Measurements from ENCODE around the gene EMC8.
A peak's percentile ranks its signal among the peaks of the same experiment; 100 is the strongest.

- TF ChIP-seq GTF2F1 (IDR thresholded peaks at IDR 0.05; ENCODE audit: borderline replicate concordance, low read depth, low read length) = no peak
- TF ChIP-seq CHD2 (IDR thresholded peaks at IDR 0.05; ENCODE audit: low read length) = no peak
- TF ChIP-seq FOSL1 (IDR thresholded peaks at IDR 0.05; ENCODE audit: insufficient read depth, low read depth, low read length) = no peak
- peak; percentile 38 to 63 (median 56) for TF ChIP-seq CTCF (IDR thresholded peaks at IDR 0.05; ENCODE audit: control extremely low read depth in 1 of 3, insufficient read depth in 1 of 3, low read depth in 1 of 3, low read length in 3 of 3)
- TF ChIP-seq ASH2L (IDR thresholded peaks at IDR 0.05; ENCODE audit: low read length) = no peak
- TF ChIP-seq EZH2 (IDR thresholded peaks at IDR 0.05; ENCODE audit: low read depth, low read length, severe bottlenecking) = no peak
- TF ChIP-seq USF2 (IDR thresholded peaks at IDR 0.05; ENCODE audit: low read length) = no peak
- no peak for TF ChIP-seq TBP (IDR thresholded peaks at IDR 0.05; ENCODE audit: low read depth, low read length)
These were observed 26.0 kb upstream of the EMC8 start for GRCh38 chr16:85825326-85825725.

Data from H1 (cell line).